ENCODE data around the gene KLK6. TPM values are rescaled to one million over a fixed set of nuclear protein-coding genes. Genes with fewer than 3 reads are reported as not detected.

Gene KLK6
- total and polyA plus RNA-seq, 2 donors (not counting 3 experiments of a cell fraction or from before 2014, with no cell fraction given): 0.12 TPM; not detected in 1

DNA sequence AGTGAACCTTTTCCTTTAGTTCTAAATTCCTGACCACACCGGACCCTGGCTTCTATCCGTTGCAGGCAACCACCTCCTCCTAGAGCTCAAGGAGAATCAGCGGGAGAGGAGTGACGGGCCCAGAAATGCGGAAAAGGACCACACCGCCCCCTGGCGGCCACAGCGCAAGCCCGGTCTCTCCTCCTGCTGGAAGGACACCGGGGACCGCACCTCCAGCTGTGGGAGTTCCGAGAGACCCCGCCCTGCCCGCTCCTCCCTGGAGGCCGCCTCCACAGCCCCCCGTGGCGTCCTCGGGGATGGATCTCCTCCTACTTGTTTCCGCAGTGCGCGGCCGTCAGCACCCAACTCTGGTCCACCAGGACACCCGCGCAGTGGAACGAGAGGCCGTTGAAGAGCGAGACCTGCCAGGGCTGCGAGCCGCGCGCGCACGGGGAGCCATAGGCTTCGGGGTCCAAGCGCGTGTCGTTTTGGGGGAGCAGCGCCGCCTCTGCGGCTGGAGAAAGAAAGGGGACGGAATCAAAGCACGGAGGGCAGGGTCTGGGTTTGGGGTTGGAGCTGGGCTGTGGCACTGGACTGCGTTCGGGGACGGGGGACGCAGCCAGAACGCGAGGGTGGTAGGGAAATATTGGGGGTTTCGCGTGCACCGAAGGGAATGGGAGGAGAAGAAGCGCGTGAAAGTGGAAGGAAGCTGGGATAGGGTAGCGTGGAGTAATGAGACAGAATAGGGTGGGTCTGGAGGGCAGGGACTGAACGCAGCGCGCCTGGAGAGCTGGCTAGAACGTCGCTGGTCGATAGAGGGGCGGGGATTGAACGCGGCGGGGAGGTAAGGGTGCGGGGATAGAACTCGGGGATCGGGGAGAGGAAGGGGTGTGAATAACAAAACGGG is 47.6 kb upstream of the KLK6 start:
- no peaks in the 10 kb centered on the region for H3K36me3 ChIP-seq (ENCODE audit: control insufficient read depth in 2 of 2, extremely low read depth in 1 of 2, insufficient read depth in 2 of 2, low read length in 2 of 2)
- H3K79me2 ChIP-seq (ENCODE audit: control insufficient read depth, insufficient read depth, low read length): no peaks in the 10 kb centered on the region
- DNase-seq (ENCODE audit: low read depth, low spot score): peak; percentile 39
- H2AFZ ChIP-seq (ENCODE audit: low read depth, low read length): no peak overlapping the region
- H3K27me3 ChIP-seq (ENCODE audit: control insufficient read depth in 2 of 2, insufficient read depth in 2 of 2, low read length in 2 of 2): peaks cover 21 to 25% of the 10 kb centered on the region in 2 experiments
- H3K9me3 ChIP-seq (replicated peaks; ENCODE audit: control insufficient read depth, insufficient read depth, low read length): no peaks in the 10 kb centered on the region
- no peak overlapping the region for H3K9ac ChIP-seq (replicated peaks; ENCODE audit: extremely low read depth, insufficient read depth, low read length)
- FAIRE-seq: peak; percentile 84
- no peak overlapping the region for H3K27ac ChIP-seq (ENCODE audit: insufficient read depth, low read depth, low read length)
- no peak overlapping the region for H3K4me2 ChIP-seq (ENCODE audit: insufficient read depth, low read length)
- ChIA-PET POLR2A (no interaction called here), CTCF (interaction anchor here (0.6 to 3.2 kb wide), 30 partner anchors 9 to 488 kb away, joined by 3 to 35 read pairs (median 4); partner anchors contain the start of gene KLK6)
- BruUV-seq (replicated peaks): no TSS peak
- no peak overlapping the region for H3K4me3 ChIP-seq (replicated peaks in 1 of 3; ENCODE audit: insufficient read depth in 1 of 3, low read depth in 1 of 3, low read length in 3 of 3)
- H3K9me1 ChIP-seq (replicated peaks; ENCODE audit: control insufficient read depth, extremely low read depth, insufficient read depth, low read length): no peaks in the 10 kb centered on the region
- dilution Hi-C loops (cut with MboI; ENCODE audit: extremely low pct_ligation_motif_present, low sequenced_read_pairs): no loop called here
- intact Hi-C loops (cut with micrococcal nuclease): loop anchor here (1.0 kb wide), 1 partner anchor 87 kb away; no protein-coding TSS in a partner anchor
- no peak for TF ChIP-seq JUN (IDR thresholded peaks at IDR 0.05; ENCODE audit: borderline replicate concordance, insufficient read depth, insufficient read length, low read depth)
- TF ChIP-seq EZH2 (IDR thresholded peaks at IDR 0.05; ENCODE audit: borderline replicate concordance, low read depth, low read length, severe bottlenecking): peak; percentile 48
- TF ChIP-seq, protein P1, sequence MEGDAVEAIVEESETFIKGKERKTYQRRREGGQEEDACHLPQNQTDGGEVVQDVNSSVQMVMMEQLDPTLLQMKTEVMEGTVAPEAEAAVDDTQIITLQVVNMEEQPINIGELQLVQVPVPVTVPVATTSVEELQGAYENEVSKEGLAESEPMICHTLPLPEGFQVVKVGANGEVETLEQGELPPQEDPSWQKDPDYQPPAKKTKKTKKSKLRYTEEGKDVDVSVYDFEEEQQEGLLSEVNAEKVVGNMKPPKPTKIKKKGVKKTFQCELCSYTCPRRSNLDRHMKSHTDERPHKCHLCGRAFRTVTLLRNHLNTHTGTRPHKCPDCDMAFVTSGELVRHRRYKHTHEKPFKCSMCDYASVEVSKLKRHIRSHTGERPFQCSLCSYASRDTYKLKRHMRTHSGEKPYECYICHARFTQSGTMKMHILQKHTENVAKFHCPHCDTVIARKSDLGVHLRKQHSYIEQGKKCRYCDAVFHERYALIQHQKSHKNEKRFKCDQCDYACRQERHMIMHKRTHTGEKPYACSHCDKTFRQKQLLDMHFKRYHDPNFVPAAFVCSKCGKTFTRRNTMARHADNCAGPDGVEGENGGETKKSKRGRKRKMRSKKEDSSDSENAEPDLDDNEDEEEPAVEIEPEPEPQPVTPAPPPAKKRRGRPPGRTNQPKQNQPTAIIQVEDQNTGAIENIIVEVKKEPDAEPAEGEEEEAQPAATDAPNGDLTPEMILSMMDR (IDR thresholded peaks at IDR 0.05; ENCODE audit: extremely low read depth in 1 of 2, insufficient read depth in 1 of 2, low read depth in 1 of 2, low read length in 2 of 2): peak; percentile 79 to 91
- no peak for TF ChIP-seq FOS (IDR thresholded peaks at IDR 0.05; ENCODE audit: borderline replicate concordance, insufficient read depth, low read length)
- TF ChIP-seq GATA2 (IDR thresholded peaks at IDR 0.05; ENCODE audit: insufficient read depth, insufficient read length, low read depth, low read length): no peak
- TF ChIP-seq MYC (IDR thresholded peaks at IDR 0.05; ENCODE audit: low read depth, low read length): no peak
- no peak for TF ChIP-seq POLR2AphosphoS5 (IDR thresholded peaks at IDR 0.05; ENCODE audit: insufficient read depth, low read depth, low read length)
- H4K20me1 ChIP-seq (replicated peaks; ENCODE audit: control insufficient read depth, extremely low read depth, insufficient read depth, low read length): no peaks in the 10 kb centered on the region
- H3K4me1 ChIP-seq (ENCODE audit: control insufficient read depth, extremely low read depth, insufficient read depth, low read length): no peaks in the 10 kb centered on the region

All from endothelial cell of umbilical vein (primary cell).